SJSA1 (cell line): ENCODE data around the gene C5orf15. TPM values are rescaled to one million over a fixed set of nuclear protein-coding genes. Genes with fewer than 3 reads are reported as not detected.
"Not testable (repeated sequence)": the region's sequence is repeated elsewhere in the genome, so short reads cannot be mapped to it uniquely, and the experiment has no call there.

Experiments
- DNase-seq, 2 experiments: peaks; one replicate each; pipeline ENCODE4 v3.0.0-alpha.2; 2015 to 2020; ENCODE audit warnings: low spot score in 2 of 2, low read depth in 1 of 2
- H3K27ac ChIP-seq: fragments of 250-450 bp; sonication (Bioruptor Pico); 2 replicates; pipeline ENCODE4 v1.5.1; 2020; ENCODE audit warnings: mild to moderate bottlenecking, moderate library complexity
- H3K27me3 ChIP-seq: fragments of 250-450 bp; sonication (Bioruptor Pico); replicated peaks from 2 replicates; pipeline ENCODE4 v1.5.1; 2020; ENCODE audit warnings: mild to moderate bottlenecking, moderate library complexity
- H3K36me3 ChIP-seq: fragments of 250-450 bp; sonication (Bioruptor Pico); 2 replicates; pipeline ENCODE4 v1.5.1; 2020; ENCODE audit warnings: mild to moderate bottlenecking
- H3K4me1 ChIP-seq: fragments of 250-450 bp; sonication (Bioruptor Pico); replicated peaks from 2 replicates; pipeline ENCODE4 v1.6.1; 2021; ENCODE audit warnings: mild to moderate bottlenecking
- H3K4me3 ChIP-seq: fragments of 250-450 bp; sonication (Bioruptor Pico); 2 replicates; pipeline ENCODE4 v1.5.1; 2020; ENCODE audit warnings: mild to moderate bottlenecking
- H3K9me3 ChIP-seq: fragments of 250-450 bp; sonication (Bioruptor Pico); replicated peaks from 2 replicates; pipeline ENCODE4 v1.5.1; 2020; ENCODE audit warnings: mild to moderate bottlenecking
- total RNA-seq: library from RNA; depleted of rRNA; stranded (reverse); fragments of >200 nt; shearing (Covaris generic); gene quantifications from 2 replicates; pipeline ENCODE4 v1.2.3, GENCODE V29; 2014

Gene C5orf15
- total RNA-seq, 1 experiment from 2014 or later, result 198 TPM

DNA sequence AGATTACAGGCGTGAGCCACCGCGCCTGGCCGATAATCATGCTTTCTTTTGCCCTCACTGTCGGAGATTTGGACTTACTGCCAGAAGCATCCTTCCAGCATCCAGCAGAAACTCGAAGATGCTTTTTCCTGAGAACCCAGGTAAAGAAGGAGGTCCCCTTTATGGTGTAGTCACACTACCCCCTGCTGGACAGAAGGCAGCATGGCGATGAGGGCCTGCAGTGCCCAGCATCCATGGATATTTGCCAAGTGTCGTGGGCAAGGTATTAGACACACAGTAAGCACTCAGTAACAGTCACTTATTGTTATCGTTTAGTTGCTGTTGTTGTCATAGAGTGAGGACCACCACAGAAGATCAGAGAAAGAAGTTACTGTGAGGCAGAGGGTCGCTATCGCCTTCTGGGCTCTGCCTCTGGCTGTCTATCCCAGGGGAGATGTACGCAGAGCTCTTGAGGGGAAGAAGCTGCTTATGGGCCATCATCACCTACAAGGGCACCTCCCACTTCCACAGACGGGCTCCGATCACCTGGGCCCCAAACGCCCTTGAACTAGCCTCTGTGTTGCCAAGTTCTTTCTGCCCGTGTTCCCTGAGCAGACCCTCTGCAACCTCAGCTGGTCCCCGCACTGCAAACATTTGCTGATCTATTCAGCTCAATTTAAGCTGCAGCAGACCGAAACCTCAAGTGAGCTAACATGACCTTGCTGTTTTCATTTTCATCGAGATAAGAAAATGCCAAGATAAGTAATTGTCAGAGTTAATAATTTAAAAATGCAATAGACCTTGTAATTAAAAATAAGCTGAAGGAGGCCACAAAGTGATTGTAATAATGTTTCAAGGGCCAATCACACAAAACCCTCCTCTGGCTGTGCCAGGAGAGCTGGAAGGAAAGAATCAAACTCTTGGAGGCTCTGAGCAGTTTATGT is 23.9 kb downstream of the C5orf15 start:
- DNase-seq, result peak; percentile 56 to 75
- H3K27me3 ChIP-seq, result no peaks in the 10 kb centered on the region
- H3K4me3 ChIP-seq, result no peak overlapping the region
- no peak overlapping the region for H3K27ac ChIP-seq
- H3K4me1 ChIP-seq, result no peaks in the 10 kb centered on the region; the same call in 1 of the 2 replicates
- H3K36me3 ChIP-seq, result no peaks in the 10 kb centered on the region
- H3K9me3 ChIP-seq, result no peaks in the 10 kb centered on the region

DNA sequence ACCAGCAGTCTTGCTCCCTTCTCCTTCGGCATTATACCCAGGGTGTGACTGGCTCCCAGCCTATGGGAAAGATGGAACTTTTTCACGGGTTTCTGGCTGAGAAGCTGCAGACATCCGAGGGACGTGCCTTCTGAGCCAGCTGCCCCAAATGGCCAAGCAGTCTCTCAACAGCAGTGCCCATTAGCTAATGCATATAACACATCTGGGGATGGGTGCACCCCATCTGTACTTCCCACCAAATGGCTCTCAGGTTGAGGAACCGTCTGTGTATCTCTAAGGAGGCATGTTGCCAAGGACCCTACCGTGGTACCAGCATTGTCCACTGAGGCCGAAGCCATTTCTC is 25.0 kb downstream of the C5orf15 start:
- Histone ChIP-seq H3K9me3 (no peaks in the 10 kb centered on the region), H3K4me1 (no peaks in the 10 kb centered on the region; the same call in 1 of the 2 replicates), H3K36me3 (no peaks in the 10 kb centered on the region), H3K4me3 (no peak overlapping the region), H3K27ac (no peak overlapping the region), H3K27me3 (no peaks in the 10 kb centered on the region)
- no peak for DNase-seq

- Histone ChIP-seq H3K27ac (no peak overlapping the region), H3K9me3 (no peaks in the 10 kb centered on the region), H3K4me3 (no peak overlapping the region), H3K27me3 (no peaks in the 10 kb centered on the region), H3K4me1 (no peaks in the 10 kb centered on the region; the same call in 1 of the 2 replicates), H3K36me3 (no peaks in the 10 kb centered on the region)
- no peak for DNase-seq
These were observed 25.6 kb downstream of the C5orf15 start for GRCh38 chr5:133942614-133943474.

DNA sequence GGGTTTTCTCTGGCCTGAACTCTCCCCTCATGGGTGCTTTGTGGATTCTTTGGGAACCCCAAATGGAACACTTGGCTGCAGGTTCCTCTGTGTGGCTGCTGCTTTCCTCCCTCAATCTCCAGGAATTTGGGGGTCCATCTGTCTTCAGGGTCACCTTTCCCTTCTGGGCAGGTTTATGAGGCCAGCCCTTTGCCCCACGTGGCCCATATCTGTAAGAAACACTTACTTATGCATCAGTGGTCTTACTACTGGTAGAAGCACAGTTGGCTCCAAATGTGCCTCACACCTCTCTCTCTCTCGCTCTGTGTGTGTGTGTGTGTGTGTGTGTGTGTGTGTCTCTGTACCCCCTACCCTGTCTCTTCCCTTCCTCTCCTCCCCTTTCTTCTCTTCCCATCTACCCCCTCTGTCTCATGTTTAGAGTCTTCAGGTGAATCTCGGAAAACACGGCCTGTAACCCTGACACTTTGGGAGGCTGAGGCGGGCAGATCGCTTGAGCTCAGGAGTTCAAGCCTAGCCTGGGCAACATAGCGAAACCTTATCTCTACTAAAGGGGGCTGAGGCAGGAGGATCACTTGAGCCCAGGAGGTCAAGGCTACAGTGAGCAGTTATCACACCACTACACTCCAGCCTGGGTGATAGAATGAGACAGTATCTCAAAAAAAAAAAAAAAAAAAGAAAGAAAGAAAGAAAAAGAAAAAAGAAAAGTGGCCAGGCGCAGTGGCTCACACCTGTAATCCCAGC is 26.8 kb downstream of the C5orf15 start:
- Histone ChIP-seq H3K4me3 (no peak overlapping the region), H3K4me1 (no peaks in the 10 kb centered on the region), H3K27ac (no peak overlapping the region), H3K36me3 (no peaks in the 10 kb centered on the region), H3K27me3 (no peaks in the 10 kb centered on the region), H3K9me3 (no peaks in the 10 kb centered on the region)
- no peak for DNase-seq

GRCh38 chr5:133939668-133940067 is 28.8 kb downstream of the C5orf15 start:
- Histone ChIP-seq H3K36me3 (no peaks in the 10 kb centered on the region), H3K27ac (no peak overlapping the region), H3K4me1 (no peaks in the 10 kb centered on the region)

GRCh38 chr5:133938929-133939328 is 29.5 kb downstream of the C5orf15 start:
- H3K4me3 ChIP-seq, result no peak overlapping the region
- H3K36me3 ChIP-seq, result no peaks in the 10 kb centered on the region
- no peaks in the 10 kb centered on the region for H3K27me3 ChIP-seq
- no peaks in the 10 kb centered on the region for H3K4me1 ChIP-seq
- no peak overlapping the region for H3K27ac ChIP-seq
- H3K9me3 ChIP-seq, result no peaks in the 10 kb centered on the region
- DNase-seq, result no peak

More at GRCh38 chr5:133939668-133940067, 28.8 kb downstream of the C5orf15 start:
- no peaks in the 10 kb centered on the region for H3K27me3 ChIP-seq
- no peak for DNase-seq
- H3K4me3 ChIP-seq, result no peak overlapping the region
- no peaks in the 10 kb centered on the region for H3K9me3 ChIP-seq

DNA sequence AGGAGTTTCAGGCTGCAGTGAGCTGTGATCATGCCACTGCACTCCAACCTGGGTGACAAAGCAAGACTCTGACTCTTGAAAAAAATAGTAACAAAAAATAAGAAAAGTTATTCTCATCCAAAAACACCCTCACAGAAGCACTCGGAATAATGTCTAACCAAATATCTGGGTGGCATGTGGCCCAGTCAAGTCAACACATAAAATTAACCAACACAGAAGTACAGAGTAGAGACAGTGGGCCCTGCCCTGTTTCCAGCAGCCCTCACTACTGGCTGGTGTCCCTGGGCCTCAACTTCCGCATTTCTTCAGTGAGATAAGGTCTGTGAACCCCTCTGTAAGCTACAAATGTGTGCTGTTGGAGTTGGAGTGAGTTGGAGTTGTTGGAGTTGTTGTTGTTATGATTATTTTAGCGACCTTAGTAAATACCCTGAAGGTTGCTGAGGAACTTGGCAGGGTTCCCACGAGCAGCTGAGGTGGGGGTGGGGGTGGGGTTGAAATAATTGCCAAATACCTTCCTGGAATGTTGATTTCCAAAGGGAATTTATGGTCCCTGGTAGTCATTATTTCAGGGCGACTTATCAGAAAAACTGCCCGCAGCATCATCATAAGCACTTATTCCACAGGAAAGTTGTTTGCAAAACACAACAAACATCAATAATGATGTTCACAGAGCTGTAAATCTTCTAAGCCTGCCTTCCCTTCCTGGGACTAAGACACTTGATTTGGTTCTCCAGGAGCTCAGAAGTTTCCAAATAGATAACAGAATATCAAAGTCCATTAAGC is 30.2 kb downstream of the C5orf15 start:
- no peaks in the 10 kb centered on the region for H3K4me1 ChIP-seq
- no peak overlapping the region for H3K27ac ChIP-seq
- H3K4me3 ChIP-seq, result no peak overlapping the region
- no peaks in the 10 kb centered on the region for H3K9me3 ChIP-seq
- H3K36me3 ChIP-seq, result no peaks in the 10 kb centered on the region
- no peaks in the 10 kb centered on the region for H3K27me3 ChIP-seq
- DNase-seq, result no peak

- H3K9me3 ChIP-seq, DNase-seq, H3K27ac ChIP-seq, H3K27me3 ChIP-seq, H3K4me1 ChIP-seq, H3K4me3 ChIP-seq, H3K36me3 ChIP-seq: not testable (repeated sequence)
These were observed 30.8 kb downstream of the C5orf15 start for GRCh38 chr5:133937628-133938027.

GRCh38 chr5:133936651-133937015 is 31.8 kb downstream of the C5orf15 start:
- H3K9me3 ChIP-seq, result no peaks in the 10 kb centered on the region
- H3K36me3 ChIP-seq, result no peaks in the 10 kb centered on the region
- no peaks in the 10 kb centered on the region for H3K27me3 ChIP-seq
- no peak overlapping the region for H3K4me3 ChIP-seq
- H3K4me1 ChIP-seq, result no peaks in the 10 kb centered on the region
- H3K27ac ChIP-seq, result no peak overlapping the region
- DNase-seq, result no peak

DNA sequence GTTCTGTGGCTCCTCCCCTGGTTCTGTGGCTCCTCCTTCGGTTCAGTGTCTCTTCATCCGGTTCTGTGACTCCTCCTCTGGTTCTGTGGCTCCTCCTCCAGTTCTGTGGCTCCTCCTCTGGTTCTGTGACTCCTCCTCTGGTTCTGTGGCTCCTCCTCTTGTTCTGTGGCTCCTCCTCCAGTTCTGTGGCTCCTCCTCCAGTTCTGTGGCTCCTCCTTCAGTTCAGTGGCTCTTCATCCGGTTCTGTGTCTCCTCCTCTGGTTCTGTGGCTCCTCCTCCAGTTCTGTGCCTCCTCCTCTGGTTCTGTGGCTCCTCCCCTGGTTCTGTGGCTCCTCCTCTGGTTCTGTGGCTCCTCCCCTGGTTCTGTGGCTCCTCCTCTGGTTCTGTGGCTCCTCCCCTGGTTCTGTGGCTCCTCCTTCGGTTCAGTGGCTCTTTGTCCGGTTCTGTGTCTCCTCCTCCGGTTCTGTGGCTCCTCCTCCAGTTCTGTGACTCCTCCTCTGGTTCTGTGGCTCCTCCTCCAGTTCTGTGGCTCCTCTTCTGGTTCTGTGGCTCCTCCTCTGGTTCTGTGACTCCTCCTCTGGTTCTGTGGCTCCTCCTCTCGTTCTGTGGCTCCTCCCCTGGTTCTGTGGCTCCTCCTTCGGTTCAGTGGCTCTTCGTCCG is 32.3 kb downstream of the C5orf15 start:
- not testable (repeated sequence) for H3K4me3 ChIP-seq, DNase-seq, H3K27ac ChIP-seq, H3K9me3 ChIP-seq, H3K4me1 ChIP-seq, H3K27me3 ChIP-seq, H3K36me3 ChIP-seq

DNA sequence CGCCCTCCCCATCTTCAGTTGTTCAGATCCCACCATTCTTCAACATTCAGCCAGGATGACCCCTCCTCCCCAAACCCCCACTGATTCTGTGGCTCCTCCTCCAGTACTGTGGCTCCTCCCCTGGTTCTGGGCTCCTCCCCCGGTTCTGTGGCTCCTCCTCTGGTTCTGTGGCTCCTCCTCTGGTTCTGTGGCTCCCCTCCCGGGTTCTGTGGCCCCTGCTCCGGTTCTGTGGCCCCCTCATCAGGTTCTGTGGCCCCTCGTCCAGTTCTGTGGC is 32.8 kb downstream of the C5orf15 start:
- Histone ChIP-seq H3K27ac (no peak overlapping the region), H3K36me3 (no peaks in the 10 kb centered on the region), H3K27me3 (no peaks in the 10 kb centered on the region), H3K4me3 (no peak overlapping the region), H3K9me3 (no peaks in the 10 kb centered on the region), H3K4me1 (peaks cover under 1% of the 10 kb centered on the region)
- no peak for DNase-seq

DNA sequence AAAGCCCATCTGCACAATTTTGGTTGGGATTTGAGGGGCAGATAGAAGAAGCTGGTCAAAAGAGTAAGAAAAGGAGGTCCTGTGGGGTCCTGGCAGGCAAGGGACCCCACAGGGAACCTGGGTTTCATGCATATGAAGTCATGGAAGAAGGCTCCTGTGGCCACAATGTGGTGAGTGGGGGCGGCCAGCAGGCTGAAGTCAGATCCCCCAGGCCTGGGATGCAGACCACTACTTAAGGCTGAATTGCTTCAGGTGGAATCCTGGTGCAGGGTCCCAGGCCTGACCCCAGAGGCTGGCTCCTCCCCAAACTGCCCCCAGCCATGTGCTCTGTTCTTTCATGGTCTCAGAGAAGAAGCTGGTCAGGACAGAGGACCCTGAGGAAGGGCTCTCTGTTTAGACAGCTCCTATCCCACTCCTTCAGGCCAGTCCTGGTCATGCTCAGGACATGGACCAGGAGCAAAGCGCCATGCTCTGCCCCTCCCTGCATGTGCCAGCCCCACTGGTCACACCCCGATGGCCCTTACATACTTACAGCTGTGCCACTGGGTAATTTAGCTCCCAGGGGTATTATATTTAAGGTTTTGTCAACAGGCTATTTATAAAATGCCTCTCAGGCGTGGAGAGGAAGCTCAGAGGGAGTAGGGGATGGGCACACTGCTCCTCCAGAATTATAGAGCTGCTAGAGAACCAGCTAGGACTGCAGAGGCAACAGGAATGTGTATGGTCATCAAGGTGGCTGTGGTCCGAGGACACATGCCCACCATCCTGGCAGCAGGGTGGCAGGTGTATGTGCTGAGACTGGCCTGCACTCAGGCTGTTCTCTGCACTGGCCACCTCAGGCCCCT is 33.4 kb downstream of the C5orf15 start:
- Histone ChIP-seq H3K9me3 (no peaks in the 10 kb centered on the region), H3K27ac (no peak overlapping the region), H3K27me3 (no peaks in the 10 kb centered on the region), H3K4me3 (no peak overlapping the region), H3K36me3 (no peaks in the 10 kb centered on the region), H3K4me1 (peaks cover 6% of the 10 kb centered on the region)
- no peak for DNase-seq
